GM20431 (cell line): ENCODE data around the gene SERTAD1.
"Not testable (repeated sequence)": the region's sequence is repeated elsewhere in the genome, so short reads cannot be mapped to it uniquely, and the experiment has no call there.

Source experiments
- in situ Hi-C: fragments of 300-500 bp; cut with MseI, MboI; formaldehyde crosslinking; loops from one replicate; pipeline ENCODE4 v1.15.0; 2020; ENCODE audit warnings: low sequenced_read_pairs; ENCODE audit not compliant: unreplicated experiment

SERTAD1 gene

GRCh38 chr19:40408598-40408925 lies 17.2 kb downstream of the SERTAD1 start:
- in situ Hi-C loops, result not testable (repeated sequence)

GRCh38 chr19:40407714-40408597 lies 17.8 kb downstream of the SERTAD1 start:
- in situ Hi-C loops, result no loop called here

- in situ Hi-C loops, result no loop called here
Measured at GRCh38 chr19:40403262-40403984, 22.4 kb downstream of the SERTAD1 start.

GRCh38 chr19:40400559-40400958 lies 25.2 kb downstream of the SERTAD1 start:
- in situ Hi-C loops, result no loop called here

- in situ Hi-C loops, result no loop called here
Measured at GRCh38 chr19:40398417-40399131, 27.2 kb downstream of the SERTAD1 start.

- in situ Hi-C loops, result no loop called here
Measured at GRCh38 chr19:40397568-40397906, 28.3 kb downstream of the SERTAD1 start.

GRCh38 chr19:40396886-40397567 lies 28.8 kb downstream of the SERTAD1 start:
- in situ Hi-C loops, result no loop called here

GRCh38 chr19:40395956-40396355 lies 29.8 kb downstream of the SERTAD1 start:
- in situ Hi-C loops, result no loop called here

GRCh38 chr19:40394816-40395210 lies 31.0 kb downstream of the SERTAD1 start:
- in situ Hi-C loops, result no loop called here

- in situ Hi-C loops, result no loop called here
Measured at GRCh38 chr19:40393894-40394815, 31.6 kb downstream of the SERTAD1 start.

- in situ Hi-C loops, result no loop called here
Measured at GRCh38 chr19:40392894-40393517, 32.8 kb downstream of the SERTAD1 start.

GRCh38 chr19:40392123-40392522 lies 33.7 kb downstream of the SERTAD1 start:
- in situ Hi-C loops, result no loop called here

- in situ Hi-C loops, result no loop called here
Measured at GRCh38 chr19:40390084-40390742, 35.6 kb downstream of the SERTAD1 start, which contains the start of gene HIPK4. TSS of gene HIPK4 (minus strand) at chr19:40390181. CDS start at chr19:40389902, 279 bp downstream.

- in situ Hi-C loops, result no loop called here
Measured at GRCh38 chr19:40389404-40390083, 36.2 kb downstream of the SERTAD1 start.

GRCh38 chr19:40388481-40388880 lies 37.3 kb downstream of the SERTAD1 start:
- in situ Hi-C loops, result no loop called here

GRCh38 chr19:40387155-40387554 lies 38.6 kb downstream of the SERTAD1 start:
- in situ Hi-C loops, result no loop called here

- in situ Hi-C loops, result no loop called here
Measured at GRCh38 chr19:40383668-40384248, 42.0 kb downstream of the SERTAD1 start.
